HL-60 (cell line): ENCODE results near the gene ASIC1.

ENCODE experiments used
- GABPA ChIP-seq: IDR thresholded peaks from 2 replicates; pipeline ENCODE4 v1.6.1; 2012; ENCODE audit warnings: low read depth
- POLR2AphosphoS5 ChIP-seq: IDR thresholded peaks from 2 replicates; pipeline ENCODE4 v1.6.1; 2012; ENCODE audit warnings: low read depth
- TF ChIP-seq, protein P1 (sequence below): IDR thresholded peaks from one replicate; pipeline ENCODE4 v1.5.1; 2011; ENCODE audit warnings: low read length, control low read depth, inconsistent platforms; ENCODE audit not compliant: insufficient read depth

GRCh38 chr12:50110127-50110761, 52.8 kb downstream of the ASIC1 start:
- TF ChIP-seq, protein P1, sequence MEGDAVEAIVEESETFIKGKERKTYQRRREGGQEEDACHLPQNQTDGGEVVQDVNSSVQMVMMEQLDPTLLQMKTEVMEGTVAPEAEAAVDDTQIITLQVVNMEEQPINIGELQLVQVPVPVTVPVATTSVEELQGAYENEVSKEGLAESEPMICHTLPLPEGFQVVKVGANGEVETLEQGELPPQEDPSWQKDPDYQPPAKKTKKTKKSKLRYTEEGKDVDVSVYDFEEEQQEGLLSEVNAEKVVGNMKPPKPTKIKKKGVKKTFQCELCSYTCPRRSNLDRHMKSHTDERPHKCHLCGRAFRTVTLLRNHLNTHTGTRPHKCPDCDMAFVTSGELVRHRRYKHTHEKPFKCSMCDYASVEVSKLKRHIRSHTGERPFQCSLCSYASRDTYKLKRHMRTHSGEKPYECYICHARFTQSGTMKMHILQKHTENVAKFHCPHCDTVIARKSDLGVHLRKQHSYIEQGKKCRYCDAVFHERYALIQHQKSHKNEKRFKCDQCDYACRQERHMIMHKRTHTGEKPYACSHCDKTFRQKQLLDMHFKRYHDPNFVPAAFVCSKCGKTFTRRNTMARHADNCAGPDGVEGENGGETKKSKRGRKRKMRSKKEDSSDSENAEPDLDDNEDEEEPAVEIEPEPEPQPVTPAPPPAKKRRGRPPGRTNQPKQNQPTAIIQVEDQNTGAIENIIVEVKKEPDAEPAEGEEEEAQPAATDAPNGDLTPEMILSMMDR = no peak
- TF ChIP-seq POLR2AphosphoS5 (no peak), GABPA (no peak)
